AG08395 (cell line): ENCODE measurements around the gene CD84.
"Not testable (repeated sequence)": the region's sequence is repeated elsewhere in the genome, so short reads cannot be mapped to it uniquely, and the experiment has no call there.

Experiments used
- DNase-seq: peaks from one replicate; pipeline ENCODE4 v3.0.0; 2012; ENCODE audit warnings: mixed read lengths, low spot score

Gene CD84, protein sequence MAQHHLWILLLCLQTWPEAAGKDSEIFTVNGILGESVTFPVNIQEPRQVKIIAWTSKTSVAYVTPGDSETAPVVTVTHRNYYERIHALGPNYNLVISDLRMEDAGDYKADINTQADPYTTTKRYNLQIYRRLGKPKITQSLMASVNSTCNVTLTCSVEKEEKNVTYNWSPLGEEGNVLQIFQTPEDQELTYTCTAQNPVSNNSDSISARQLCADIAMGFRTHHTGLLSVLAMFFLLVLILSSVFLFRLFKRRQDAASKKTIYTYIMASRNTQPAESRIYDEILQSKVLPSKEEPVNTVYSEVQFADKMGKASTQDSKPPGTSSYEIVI

DNA sequence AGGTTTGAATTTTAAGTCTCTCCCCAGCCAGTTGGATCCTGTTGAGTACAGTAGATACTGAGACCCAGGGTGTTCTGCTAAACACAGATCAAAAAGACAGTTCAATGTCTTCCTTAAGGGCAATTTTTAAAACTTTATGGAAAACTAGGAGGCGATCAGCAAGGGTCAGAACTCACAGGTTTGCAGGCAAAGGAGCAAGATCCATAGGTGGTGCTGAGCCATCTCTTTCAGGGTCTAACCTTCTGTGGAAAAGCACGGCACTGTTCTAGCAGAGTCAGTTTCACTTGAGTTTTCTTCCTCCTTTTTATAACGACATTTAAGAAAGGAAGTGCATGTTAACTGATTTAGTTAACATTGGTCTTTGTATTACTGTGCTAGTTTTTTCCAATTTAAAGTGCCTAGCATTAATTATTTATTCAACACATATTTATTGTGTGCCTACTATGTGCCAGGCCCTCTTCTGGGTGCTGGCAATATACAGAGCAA, at the start of gene CD84:
TSS of gene CD84 (minus strand) at position 281 of the 486 bp plus-strand sequence. CDS start at position 222, 59 bp downstream.
- DNase-seq: no peak

DNA sequence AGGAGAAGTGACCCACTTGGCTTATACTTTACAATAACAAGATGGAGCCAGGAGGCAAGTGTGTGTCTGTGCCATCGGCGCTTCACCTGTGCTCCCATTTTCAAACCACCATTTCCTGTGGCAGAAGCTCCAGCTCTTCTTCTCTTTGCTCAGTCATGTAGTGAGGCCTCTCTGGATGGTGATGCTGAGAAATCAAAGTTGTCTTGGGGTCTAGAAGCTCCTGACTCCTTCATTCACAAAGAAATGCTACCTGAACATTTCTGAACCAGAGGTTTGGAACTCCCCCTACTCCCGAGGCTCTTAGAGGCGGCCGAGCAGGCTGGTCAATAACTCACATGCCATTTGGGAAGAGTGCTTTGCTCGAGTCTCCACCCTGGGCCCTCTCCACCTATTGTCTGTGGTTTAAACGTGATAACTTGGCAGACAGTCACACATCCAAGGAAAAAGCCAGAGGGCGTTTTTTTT, 49.5 kb upstream of the CD84 start:
- DNase-seq: no peak

DNA sequence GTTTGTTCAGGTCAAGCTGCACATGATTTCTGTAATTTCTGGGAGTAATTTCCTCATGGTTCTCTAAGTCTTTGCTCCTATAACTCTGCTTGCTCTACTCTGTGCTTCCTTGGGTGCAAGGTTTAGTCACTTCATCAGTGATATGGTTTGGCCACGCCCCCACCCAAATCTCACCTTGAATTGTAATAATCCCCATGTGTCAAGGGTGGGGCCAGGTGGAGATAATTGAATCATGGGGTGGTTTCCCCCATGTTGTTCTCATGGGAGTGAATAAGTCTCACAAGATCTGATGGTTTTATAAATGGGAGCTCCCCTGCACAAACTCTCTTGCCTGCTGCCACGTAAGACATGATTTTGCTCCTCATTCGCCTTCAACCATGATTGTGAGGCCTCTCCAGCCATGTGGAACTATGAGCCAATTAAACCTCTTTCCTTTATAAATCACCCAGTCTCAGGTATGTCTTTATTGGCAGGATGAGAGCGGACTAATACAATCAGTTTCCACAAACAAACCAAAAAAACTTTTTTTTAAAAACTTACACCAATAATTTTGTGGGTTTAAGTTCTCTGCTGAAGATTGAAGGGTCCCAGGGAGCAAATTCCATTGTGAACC, 48.5 kb upstream of the CD84 start:
- not testable (repeated sequence) for DNase-seq

DNA sequence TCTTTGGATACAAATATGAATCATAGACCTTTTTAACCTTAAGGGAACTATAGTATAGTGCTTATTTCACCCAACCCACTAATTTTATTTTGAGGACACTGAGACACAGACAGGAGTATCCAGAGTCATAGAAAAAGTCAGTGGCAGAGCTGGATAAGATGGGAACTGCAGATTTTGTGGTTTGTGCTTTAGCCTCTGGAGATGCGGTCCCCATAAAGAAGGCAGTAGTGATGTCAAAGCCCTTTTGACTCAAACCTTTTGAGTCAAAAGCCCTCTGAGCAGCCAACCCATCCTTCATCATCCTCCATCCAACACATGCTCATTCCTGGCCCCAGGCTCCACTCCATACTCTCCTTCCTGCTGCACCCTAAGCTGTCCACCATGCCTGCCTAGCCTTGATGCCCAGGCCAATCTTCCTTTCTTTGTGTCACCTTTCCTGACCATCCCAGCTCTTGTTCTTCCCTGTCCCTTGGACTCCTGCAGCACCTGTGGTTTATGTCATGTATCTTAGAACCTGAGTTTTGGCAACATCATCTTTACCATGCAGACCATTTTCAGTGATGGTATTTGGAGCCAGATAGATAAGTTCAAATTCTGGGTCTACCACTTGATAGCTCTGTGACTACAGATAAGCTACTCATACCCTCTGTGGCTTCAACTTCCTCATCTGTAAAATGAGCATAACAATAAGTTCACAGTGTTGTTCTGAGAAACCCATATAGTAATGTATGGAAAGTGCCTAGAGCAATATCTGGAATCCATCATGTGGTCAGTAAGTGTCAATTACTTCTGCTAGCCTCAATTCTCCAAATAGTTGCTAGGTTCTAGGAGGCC, 47.4 kb upstream of the CD84 start:
- DNase-seq: no peak

DNA sequence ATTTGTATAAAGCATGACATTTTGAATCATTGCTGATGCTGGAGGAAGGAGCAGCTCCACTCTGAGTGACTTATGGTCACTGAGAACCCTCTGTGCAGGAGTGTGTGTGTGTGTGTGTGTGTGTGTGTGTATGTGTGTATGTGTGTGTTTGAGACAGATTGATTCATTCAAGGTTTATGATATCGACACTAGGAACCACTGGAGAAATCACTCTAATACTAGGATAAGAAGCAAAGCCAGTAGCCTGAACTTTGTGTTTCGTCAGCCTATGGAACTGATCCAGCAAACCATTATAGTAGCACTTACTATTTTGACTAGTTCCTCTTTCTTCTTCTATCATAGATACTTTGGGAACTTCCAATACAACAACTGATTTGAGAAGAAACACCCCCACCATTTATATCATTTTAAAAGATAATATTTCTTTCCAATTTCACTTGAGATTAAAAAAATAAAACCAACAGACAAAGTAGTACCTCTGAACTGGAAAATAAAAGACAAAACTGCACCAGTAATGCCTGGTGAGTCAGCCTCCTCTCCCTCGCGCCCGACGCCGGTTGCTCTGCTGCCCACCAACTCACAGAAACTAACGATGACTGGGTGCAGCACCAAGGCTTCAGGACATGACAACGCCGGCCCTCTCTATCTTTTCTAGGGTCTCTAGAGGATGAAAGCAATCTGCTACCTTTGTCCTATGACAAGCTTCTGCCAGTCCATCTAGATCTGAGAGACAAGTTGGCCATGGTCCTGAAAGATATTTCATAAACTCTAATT, 46.6 kb upstream of the CD84 start:
- DNase-seq: no peak

DNA sequence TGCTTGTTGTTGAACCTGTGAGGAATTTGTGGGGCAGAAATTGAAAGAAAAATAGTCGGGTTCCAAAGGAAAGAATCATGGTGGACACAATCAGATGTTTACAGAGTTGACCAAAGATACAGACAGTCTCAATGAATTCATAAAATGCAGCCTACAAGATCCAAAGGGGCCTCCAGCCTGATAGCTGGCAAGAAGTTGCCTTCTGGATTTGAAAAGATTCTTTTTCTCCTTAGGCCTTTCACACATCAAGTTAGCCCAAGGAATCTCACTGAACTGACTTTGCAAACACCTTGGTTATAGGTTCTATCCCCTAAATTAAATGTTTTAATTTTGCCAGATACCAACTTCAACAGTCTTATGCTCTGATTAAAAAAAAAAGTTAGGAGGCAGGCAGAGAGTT, 46.0 kb upstream of the CD84 start:
- DNase-seq: no peak

DNA sequence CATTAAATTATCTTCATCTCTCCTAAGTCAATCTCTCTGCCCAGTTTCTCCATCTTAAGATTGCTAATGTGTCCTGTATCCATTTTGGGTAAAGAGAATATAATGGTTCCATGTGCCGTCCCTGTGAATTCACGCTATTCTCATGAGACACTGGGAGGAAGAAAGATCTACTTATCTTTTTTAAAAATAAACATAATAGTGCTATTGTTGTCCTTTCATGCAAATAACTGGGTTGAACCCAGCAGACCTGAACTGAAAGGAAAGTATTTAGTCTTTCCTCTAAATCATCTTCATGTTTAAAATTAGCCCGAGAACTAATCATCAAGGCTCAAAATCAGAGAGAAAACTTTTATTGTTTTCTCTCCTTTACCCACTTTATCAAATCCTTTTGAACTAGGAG, 45.2 kb upstream of the CD84 start:
- no peak for DNase-seq

DNA sequence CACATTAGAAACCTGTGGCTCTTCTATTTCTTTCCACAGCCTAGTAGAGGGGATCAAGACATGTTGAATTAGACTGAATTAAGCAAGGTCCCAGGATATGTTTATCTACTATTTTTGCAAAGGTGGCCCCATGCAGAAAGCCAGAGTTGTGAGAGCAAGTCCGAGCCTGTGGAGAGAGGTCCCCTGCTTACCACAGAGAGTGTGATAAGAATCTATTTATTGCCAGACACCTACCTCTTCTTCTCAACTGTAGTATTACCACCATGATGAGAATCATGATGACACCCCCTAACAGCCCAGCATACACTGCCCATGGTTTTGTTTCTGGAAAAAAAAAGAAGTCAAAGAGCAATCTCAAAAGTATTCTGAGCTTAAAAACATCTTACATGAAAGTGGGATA, 44.6 kb upstream of the CD84 start:
- DNase-seq: no peak

DNA sequence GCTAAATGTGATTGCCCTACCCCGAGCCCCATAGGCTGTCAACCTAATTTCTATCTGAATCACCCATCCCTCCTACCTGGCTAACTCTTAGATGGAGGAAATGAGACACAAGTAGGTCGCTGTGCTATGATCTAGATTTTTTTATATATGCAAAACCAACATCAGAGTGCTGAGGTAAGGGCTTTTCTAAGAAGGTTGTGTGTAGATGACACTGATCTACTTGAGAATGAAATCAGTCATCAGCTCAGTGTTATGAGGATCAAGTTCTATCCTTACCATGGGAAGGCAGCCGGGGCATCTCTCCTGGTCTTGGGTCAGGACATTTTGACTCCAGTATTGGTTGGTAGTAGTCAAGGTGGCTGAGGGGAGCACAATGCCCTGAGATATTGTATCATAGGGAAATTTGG, 43.9 kb upstream of the CD84 start:
- no peak for DNase-seq

DNA sequence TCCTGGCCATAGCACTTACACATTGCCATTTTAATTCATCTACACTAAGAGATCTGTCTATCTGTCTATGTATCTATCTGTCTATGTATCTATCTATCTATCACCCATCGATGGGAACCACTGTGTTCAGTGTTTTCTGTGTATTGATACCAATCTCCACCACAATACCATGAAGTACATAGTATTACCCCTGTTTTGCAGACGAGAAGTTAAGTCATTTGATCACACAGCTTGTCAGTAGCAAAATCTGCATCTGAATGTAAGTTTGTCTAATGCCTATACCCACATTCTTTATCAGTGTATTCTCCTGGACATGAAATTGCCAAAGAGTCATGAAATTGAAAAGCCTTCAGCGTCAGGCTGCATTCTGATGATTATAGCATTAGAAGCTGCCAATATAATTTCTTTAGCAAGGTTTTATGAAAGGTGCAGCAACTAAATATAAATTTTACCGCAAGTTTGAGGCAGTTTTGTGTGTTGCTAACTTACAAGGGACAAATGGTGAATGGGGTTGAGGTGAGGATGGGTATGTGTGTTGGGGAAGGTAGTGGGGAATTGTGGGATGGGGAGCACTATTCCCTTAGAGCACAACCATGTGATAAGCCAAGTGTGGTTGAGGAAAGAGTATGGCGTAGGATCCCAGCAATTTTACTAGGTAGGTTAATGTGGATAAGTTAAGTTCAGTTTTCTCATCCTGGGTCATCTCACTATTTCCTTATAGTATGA, 43.4 kb upstream of the CD84 start:
- DNase-seq: no peak

DNA sequence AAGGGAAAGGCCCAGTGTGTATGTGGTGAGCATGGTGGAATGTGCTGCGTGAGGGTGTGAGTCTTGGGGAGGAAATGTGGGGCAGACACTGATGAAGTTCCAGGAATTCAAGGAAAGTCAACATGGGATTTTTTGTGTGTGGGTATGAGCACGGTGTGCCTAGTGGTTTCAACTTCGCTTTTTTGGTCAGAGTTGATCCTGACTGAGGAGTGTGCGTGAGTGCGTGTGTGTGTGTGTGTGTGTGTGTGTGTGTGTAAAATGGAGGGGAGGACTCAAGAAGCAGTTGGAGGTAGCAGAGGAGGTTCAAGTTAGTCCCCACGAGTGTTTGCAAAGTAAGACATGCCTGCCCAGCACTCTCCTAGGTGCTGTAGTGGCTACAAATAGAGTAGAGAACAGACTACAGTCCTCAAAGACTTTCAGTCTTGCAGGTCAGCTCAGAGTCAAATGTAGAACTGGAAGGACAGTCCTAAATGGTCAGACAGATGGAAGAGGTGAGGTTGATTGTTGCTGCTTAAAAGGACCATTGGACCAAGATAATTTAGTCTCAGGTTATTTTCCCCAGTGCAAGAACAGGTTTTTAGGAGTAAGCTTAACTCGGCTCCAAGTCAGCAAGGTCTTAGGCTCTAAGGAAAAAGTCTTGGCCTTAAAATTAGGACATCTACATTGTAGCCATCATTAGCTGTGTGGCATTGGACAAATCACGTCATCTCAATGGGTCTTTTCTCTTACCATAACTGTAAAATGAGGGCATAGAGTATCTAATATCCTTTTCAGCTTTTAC, 42.5 kb upstream of the CD84 start:
- no peak for DNase-seq

DNA sequence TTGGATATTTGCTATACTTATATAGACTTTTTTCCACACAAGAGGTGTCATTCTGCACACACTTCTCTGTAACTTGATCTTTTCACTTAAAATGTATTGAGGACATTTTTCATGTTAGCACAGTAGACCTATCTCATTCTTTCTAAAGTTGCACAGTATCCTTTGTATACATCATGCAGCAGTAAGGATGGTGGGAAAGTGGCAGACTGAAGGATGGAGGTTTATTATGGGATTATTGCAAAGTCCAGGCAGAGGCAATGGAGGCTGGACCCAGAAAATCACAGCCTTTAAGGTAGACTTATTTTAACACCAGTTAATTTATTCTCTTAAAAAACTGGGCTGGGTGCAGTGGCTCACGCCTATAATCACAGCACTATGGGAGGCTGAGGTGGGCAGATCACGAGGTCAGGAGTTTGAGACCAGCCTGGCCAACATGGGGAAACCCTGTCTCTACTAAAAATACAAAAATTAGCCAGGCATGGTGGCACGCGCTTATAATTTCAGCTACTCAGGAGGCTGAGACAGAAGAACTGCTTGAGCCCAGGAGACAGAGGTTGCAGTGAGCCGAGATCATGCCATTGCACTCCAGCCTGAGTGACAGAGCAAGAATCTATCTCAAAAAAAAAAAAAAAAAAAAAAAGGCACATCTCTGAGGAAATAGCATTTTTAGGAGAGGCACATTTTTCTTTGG, 41.8 kb upstream of the CD84 start:
- DNase-seq: no peak

DNA sequence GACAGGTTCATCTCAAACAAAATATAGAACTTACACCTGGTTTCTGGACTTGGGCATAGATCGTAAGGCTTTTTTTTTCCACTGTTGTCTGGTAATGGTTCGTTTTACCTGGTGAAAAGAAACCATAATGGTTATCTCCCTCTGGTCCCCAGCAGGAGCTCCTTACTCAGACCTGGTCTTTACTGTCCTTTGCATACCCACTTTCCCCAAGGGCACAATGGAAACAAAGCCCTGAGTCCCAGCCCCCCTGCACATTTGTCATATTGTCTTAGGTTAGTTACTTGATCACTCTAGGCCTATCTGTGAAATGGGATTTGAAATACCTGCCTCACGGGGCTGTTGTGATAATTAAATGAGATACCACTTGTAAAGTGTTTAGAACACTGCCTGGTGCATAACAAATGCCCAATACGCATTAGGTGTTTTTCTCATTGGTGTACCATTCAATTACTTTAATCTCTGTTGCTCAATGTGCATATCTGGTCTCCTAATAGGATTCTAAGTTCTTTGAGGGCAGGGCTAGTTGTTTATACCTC, 40.5 kb upstream of the CD84 start:
- no peak for DNase-seq

DNA sequence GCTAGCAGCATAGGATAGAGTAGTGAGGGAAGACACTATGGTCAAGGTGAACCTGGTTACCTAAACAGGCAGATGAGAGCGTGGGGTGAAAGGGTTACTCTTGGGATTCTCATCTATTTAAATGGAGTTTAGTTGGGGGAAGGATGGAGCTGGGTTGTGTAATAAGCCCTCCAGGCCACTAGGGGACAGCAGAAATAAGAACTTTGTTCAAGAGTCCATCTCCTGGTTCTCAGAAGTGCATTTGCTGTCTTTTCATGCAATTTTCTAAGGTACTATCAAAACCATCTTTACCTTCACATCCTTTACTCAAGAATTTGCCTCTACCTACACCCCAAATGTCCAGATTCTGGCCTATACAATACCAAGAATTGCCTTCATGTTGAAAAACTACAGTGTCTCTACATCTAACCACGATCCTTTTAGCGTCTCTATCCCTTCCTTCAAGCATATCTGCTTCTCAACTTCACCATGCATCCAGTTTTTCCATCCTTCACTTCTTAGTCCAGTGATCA, 39.5 kb upstream of the CD84 start:
- DNase-seq: no peak

DNA sequence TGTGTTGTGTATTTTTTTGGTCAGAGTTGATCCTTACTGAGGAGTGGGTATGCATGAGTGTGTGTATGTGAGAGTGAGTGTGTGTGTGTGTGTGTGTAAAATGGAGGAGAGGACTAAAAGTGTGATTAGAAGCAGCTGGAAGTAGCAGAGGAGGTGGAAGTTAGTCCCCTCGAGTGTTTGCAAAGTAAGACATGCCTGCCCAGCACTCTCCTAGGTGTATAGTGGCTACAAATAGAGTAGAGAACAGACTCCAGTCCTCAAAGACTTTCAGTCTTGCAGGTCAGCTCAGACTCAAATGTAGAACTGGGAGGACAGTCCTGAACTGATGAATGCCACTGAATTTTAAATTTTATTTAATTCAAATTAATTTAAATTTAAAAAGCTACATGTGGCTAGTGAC, 39.0 kb upstream of the CD84 start:
- no peak for DNase-seq

DNA sequence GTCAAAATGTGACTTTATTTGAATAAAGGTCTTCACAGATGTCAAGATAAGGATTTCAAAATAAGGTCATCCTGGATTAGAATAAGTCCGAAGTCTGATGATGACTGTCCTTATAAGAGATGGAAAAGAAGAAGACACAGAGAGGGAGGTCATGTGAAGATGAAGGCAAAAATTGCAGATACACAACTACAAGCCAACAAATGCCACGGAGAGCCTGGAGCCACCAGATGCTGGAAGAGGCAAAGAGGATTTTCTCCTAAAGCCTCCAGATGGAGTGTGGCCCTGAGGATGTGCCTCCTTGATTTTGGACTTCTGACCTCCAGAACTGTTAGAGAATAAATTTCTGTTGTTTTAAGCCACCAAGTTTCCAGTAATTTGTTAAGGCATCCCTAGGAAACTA, 36.4 kb upstream of the CD84 start:
- no peak for DNase-seq

DNA sequence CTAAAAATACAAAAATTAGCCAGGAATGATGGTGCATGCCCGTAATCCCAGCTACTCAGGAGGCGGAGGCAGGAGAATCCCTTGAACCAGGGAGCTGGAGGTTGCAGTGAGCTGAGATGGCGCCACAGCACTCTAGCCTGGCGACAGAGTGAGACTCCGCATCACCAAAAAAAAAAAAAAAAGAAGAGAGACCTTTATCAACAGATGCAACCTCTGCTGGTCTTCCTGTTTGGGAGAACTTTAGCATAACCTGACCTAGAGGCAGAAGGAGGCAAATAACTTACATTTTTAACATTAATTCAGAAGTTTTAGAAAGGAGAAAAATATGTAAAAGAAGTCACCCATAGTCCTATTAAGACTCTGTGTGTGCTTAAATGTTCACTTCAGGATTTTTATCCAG, 35.1 kb upstream of the CD84 start:
- DNase-seq: no peak

DNA sequence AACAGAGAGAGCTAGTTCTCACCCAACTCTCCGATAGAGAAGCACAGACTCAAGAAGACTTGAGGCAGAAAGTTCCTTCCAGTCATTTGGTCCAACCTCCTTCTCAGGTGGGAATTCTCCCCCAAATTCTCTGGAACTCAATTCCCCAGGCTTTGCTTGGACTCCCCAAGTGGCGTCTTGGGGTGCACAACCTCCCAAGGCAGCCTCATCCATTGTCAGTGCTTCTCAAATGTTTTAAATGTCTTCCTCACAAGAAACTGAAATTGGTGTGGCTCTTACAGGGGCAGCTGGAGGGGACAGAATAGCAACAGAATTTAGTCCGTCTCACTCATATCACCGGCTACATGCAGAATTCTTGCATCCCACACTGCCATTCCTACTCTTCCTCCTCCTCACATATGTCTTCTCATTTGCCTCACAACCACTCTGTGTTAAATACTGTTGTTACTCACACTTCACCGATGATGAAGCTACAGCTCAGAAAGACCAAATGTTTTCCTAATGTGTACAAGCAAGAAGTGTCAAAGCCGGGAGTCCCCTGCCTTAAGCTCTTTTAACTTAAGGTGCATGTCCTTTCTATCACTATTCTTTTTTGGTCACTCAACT, 33.4 kb upstream of the CD84 start:
- no peak for DNase-seq
